ENCODE measurements around the gene CD33.
"Not testable (repeated sequence)": the region's sequence is repeated elsewhere in the genome, so short reads cannot be mapped to it uniquely, and the experiment has no call there.

The CD33 gene

GRCh38 chr19:51210191-51210784 is 14.6 kb upstream of the CD33 start:
- no peak for DNase-seq (ENCODE audit: low read depth in 2 of 2)

GRCh38 chr19:51210874-51211361 is 14.0 kb upstream of the CD33 start:
- DNase-seq (ENCODE audit: low read depth in 2 of 2), result not testable (repeated sequence)

GRCh38 chr19:51211833-51212232 is 13.0 kb upstream of the CD33 start:
- DNase-seq (ENCODE audit: low read depth in 2 of 2), result no peak

GRCh38 chr19:51219307-51219706 is 5.6 kb upstream of the CD33 start:
- no peak for DNase-seq (ENCODE audit: low read depth in 2 of 2)

- no peak for DNase-seq (ENCODE audit: low read depth in 2 of 2)
These were observed 4.9 kb upstream of the CD33 start for GRCh38 chr19:51219971-51220370.

- no peak for DNase-seq (ENCODE audit: low read depth in 2 of 2)
These were observed 3.9 kb upstream of the CD33 start for GRCh38 chr19:51220996-51221395.

GRCh38 chr19:51224163-51224641 is 678 bp upstream of the CD33 start:
- DNase-seq (ENCODE audit: low read depth in 2 of 2), result no peak

GRCh38 chr19:51226067-51226466 is 1.2 kb downstream of the CD33 start:
- no peak for DNase-seq (ENCODE audit: low read depth in 2 of 2)

GRCh38 chr19:51227326-51227725 is 2.4 kb downstream of the CD33 start:
- DNase-seq (ENCODE audit: low read depth in 2 of 2), result no peak

- DNase-seq (ENCODE audit: low read depth in 2 of 2), result no peak
These were observed 3.1 kb downstream of the CD33 start for GRCh38 chr19:51227966-51228365.

GRCh38 chr19:51240866-51241265 is 16.0 kb downstream of the CD33 start:
- no peak for DNase-seq (ENCODE audit: low read depth in 2 of 2)

- DNase-seq (ENCODE audit: low read depth in 2 of 2), result no peak
These were observed 18.2 kb downstream of the CD33 start for GRCh38 chr19:51242881-51243630.

- DNase-seq (ENCODE audit: low read depth in 2 of 2), result no peak
These were observed 21.3 kb downstream of the CD33 start for GRCh38 chr19:51246164-51246552.

- DNase-seq (ENCODE audit: low read depth in 2 of 2), result no peak
These were observed 23.2 kb downstream of the CD33 start for GRCh38 chr19:51247972-51248590.

GRCh38 chr19:51250786-51251467 is 26.0 kb downstream of the CD33 start, which contains the start of gene SIGLECL1:
TSS of gene SIGLECL1 (plus strand) at chr19:51251080. CDS start at chr19:51264073, 12,993 bp downstream.
- DNase-seq (ENCODE audit: low read depth in 2 of 2), result no peak

- DNase-seq (ENCODE audit: low read depth in 2 of 2), result no peak
These were observed 26.6 kb downstream of the CD33 start for GRCh38 chr19:51251468-51251820.

- no peak for DNase-seq (ENCODE audit: low read depth in 2 of 2)
These were observed 27.6 kb downstream of the CD33 start for GRCh38 chr19:51252306-51253079.

- no peak for DNase-seq (ENCODE audit: low read depth in 2 of 2)
These were observed 28.4 kb downstream of the CD33 start for GRCh38 chr19:51253088-51253806.

- DNase-seq (ENCODE audit: low read depth in 2 of 2), result no peak
These were observed 31.3 kb downstream of the CD33 start for GRCh38 chr19:51256155-51256625.

GRCh38 chr19:51257471-51257870 is 32.6 kb downstream of the CD33 start:
- DNase-seq (ENCODE audit: low read depth in 2 of 2), result no peak

Data from stimulated activated CD4-positive, alpha-beta T cell treated with anti-CD3 and anti-CD28 coated beads, Interleukin-1b, Interleukin-23, amount 100 ng/mL, for 4 hours (primary cell).